Bronchial epithelial cell (primary cell): ENCODE data around the gene DNAH11. TPM values are rescaled to one million over a fixed set of nuclear protein-coding genes. Genes with fewer than 3 reads are reported as not detected.

Source experiments
- DNase-seq: peaks from one replicate; pipeline ENCODE4 v3.0.0-alpha.2; 2010; ENCODE audit warnings: low read depth
- FAIRE-seq: peaks from 2 replicates; lab custom pipeline; 2011; peaks lifted over from hg19 to GRCh38; lab: Jason Lieb, UNC
- H3K27me3 ChIP-seq: 2 replicates; pipeline ENCODE4 v1.5.1; 2011; ENCODE audit warnings: low read length; ENCODE audit not compliant: control insufficient read depth, insufficient read depth
- H3K36me3 ChIP-seq: 2 replicates; pipeline ENCODE4 v1.5.1; 2011; ENCODE audit warnings: low read length; ENCODE audit not compliant: control insufficient read depth, insufficient read depth
- H3K4me3 ChIP-seq: 2 replicates; pipeline ENCODE4 v1.5.1; 2011; ENCODE audit warnings: mild to moderate bottlenecking, low read depth, low read length, control low read depth
- CTCF ChIP-seq: IDR thresholded peaks from 2 replicates; pipeline ENCODE4 v1.5.1; 2011; ENCODE audit warnings: mild to moderate bottlenecking, moderate library complexity, low read length, control low read depth, inconsistent platforms; ENCODE audit not compliant: insufficient read depth, severe bottlenecking
- total RNA-seq: library from RNA; depleted of rRNA; stranded (reverse); fragments of >200 nt; gene quantifications from 2 replicates; pipeline ENCODE4 v1.2.1, GENCODE V29; 2014

Gene DNAH11
- total RNA-seq, 1 donor from 2014 or later: 2.6 TPM

- no peak for DNase-seq
- FAIRE-seq: no peak
- no peaks in the 10 kb centered on the region for H3K36me3 ChIP-seq
- H3K4me3 ChIP-seq: no peak overlapping the region
- no peak for TF ChIP-seq CTCF
- H3K27me3 ChIP-seq: no peaks in the 10 kb centered on the region
Measured at GRCh38 chr7:21887353-21887752, 344.5 kb downstream of the DNAH11 start.

DNA sequence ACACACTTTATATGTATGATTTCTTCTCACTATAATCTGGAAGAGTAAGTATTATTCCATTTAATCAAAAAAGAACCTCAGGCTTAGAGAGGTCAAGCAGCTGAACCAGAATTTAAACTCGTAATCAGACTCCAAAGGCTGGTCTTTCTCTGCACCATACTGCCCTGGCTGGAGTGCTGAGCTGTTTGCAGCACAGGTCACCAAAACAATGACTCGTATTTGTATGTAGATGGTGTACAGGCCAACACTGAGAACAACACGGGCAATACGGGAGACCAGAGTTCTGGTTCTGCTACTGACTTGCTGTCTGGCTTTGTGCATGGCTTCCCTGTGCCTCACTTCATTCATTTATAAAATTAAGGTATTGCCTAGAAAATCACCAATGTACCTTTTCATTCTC, 344.9 kb downstream of the DNAH11 start:
- FAIRE-seq (no peak), DNase-seq (no peak)
- Histone ChIP-seq H3K4me3 (no peak overlapping the region), H3K36me3 (no peaks in the 10 kb centered on the region), H3K27me3 (no peaks in the 10 kb centered on the region)
- no peak for TF ChIP-seq CTCF

GRCh38 chr7:21891291-21891690, 348.5 kb downstream of the DNAH11 start:
- Histone ChIP-seq H3K27me3 (no peaks in the 10 kb centered on the region), H3K36me3 (no peaks in the 10 kb centered on the region), H3K4me3 (no peak overlapping the region)
- FAIRE-seq (no peak), DNase-seq (no peak)
- no peak for TF ChIP-seq CTCF

DNA sequence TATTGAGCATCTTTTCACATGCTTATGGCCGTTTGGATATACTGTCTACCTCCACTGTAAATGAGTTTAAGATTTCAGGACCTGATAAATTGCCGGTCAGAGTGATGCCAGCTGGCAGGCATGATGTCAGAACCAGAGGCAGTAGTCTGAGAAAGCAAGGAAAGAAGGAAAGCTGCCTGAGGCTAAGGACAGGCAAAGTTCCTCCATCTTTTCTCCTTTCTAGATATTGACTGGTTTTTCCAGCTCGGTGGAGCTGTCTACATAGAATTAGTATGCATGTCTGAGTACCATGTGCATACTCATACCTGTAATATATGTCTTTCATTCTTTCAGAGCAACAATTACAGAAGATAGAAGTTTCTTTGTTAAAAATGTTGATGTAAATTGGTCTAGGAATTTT, 350.6 kb downstream of the DNAH11 start:
- FAIRE-seq (no peak), DNase-seq (no peak)
- no peak for TF ChIP-seq CTCF
- Histone ChIP-seq H3K4me3 (no peak overlapping the region), H3K27me3 (no peaks in the 10 kb centered on the region), H3K36me3 (no peaks in the 10 kb centered on the region)

- DNase-seq (no peak), FAIRE-seq (no peak)
- no peaks in the 10 kb centered on the region for H3K27me3 ChIP-seq
- H3K36me3 ChIP-seq: no peaks in the 10 kb centered on the region
- H3K4me3 ChIP-seq: no peak overlapping the region
- no peak for TF ChIP-seq CTCF
Measured at GRCh38 chr7:21898265-21898930, 355.6 kb downstream of the DNAH11 start.

- TF ChIP-seq CTCF: no peak
- no peak for FAIRE-seq
- peak; percentile 44 for DNase-seq
- Histone ChIP-seq H3K36me3 (no peaks in the 10 kb centered on the region), H3K27me3 (no peaks in the 10 kb centered on the region), H3K4me3 (no peak overlapping the region)
Measured at GRCh38 chr7:21902240-21902639, 359.4 kb downstream of the DNAH11 start.
